Muscle layer of colon (tissue), 2 donors: ENCODE measurements around the gene FNDC5.

ENCODE experiments used
- H3K27ac ChIP-seq: one replicate; pipeline ENCODE4 v1.7.0; 2013; ENCODE audit warnings: low read depth, mild to moderate bottlenecking, low read length, moderate library complexity
- H3K27me3 ChIP-seq, 2 donors: one replicate each; pipeline ENCODE4 v1.7.0; 2013; ENCODE audit warnings: low read length in 2 of 2, mild to moderate bottlenecking in 2 of 2; ENCODE audit not compliant: insufficient read depth in 2 of 2, control insufficient read depth in 1 of 2
- H3K36me3 ChIP-seq: one replicate; pipeline ENCODE4 v1.7.0; 2013; ENCODE audit warnings: mild to moderate bottlenecking, low read length; ENCODE audit not compliant: insufficient read depth
- H3K4me1 ChIP-seq: one replicate; pipeline ENCODE4 v1.7.0; 2013; ENCODE audit warnings: mild to moderate bottlenecking, low read length; ENCODE audit not compliant: insufficient read depth
- H3K4me3 ChIP-seq, 2 donors: one replicate each; pipeline ENCODE4 v1.7.0; 2013; ENCODE audit warnings: low read length in 2 of 2, low read depth in 1 of 2, mild to moderate bottlenecking in 1 of 2, moderate library complexity in 1 of 2
- H3K9ac ChIP-seq: one replicate; pipeline ENCODE4 v1.7.0; 2013; ENCODE audit warnings: low read length
- H3K9me3 ChIP-seq: one replicate; pipeline ENCODE4 v1.7.0; 2013; ENCODE audit warnings: mild to moderate bottlenecking, low read length
- donor health status: abdominal sarcoma.
- donor health status: Adenocarcinoma of cecum.

FNDC5 gene

GRCh38 chr1:32855861-32856617 is 14.7 kb downstream of the FNDC5 start:
- Histone ChIP-seq H3K36me3 (peaks cover 55% of the 10 kb centered on the region), H3K27ac (no peak overlapping the region), H3K4me1 (no peaks in the 10 kb centered on the region), H3K9ac (no peak overlapping the region), H3K9me3 (no peaks in the 10 kb centered on the region), H3K27me3 (no peaks in the 10 kb centered on the region), H3K4me3 (no peak overlapping the region)

GRCh38 chr1:32848354-32849063 is 22.2 kb downstream of the FNDC5 start:
- H3K4me3 ChIP-seq: no peak overlapping the region
- H3K9ac ChIP-seq: no peak overlapping the region
- no peaks in the 10 kb centered on the region for H3K9me3 ChIP-seq
- H3K36me3 ChIP-seq: peaks cover 9% of the 10 kb centered on the region
- no peak overlapping the region for H3K27ac ChIP-seq
- H3K4me1 ChIP-seq: no peaks in the 10 kb centered on the region
- no peaks in the 10 kb centered on the region for H3K27me3 ChIP-seq

- no peaks in the 10 kb centered on the region for H3K27me3 ChIP-seq
- no peak overlapping the region for H3K9ac ChIP-seq
- H3K9me3 ChIP-seq: no peaks in the 10 kb centered on the region
- no peak overlapping the region for H3K27ac ChIP-seq
- no peaks in the 10 kb centered on the region for H3K4me1 ChIP-seq
- H3K36me3 ChIP-seq: peaks cover 53% of the 10 kb centered on the region
- no peak overlapping the region for H3K4me3 ChIP-seq
Observed at GRCh38 chr1:32831878-32832277, 38.8 kb downstream of the FNDC5 start.

- Histone ChIP-seq H3K9ac (no peak overlapping the region), H3K27ac (no peak overlapping the region), H3K36me3 (peaks cover 64% of the 10 kb centered on the region), H3K9me3 (no peaks in the 10 kb centered on the region), H3K4me3 (no peak overlapping the region), H3K4me1 (no peaks in the 10 kb centered on the region), H3K27me3 (no peaks in the 10 kb centered on the region)
Observed at GRCh38 chr1:32830092-32830852, 40.4 kb downstream of the FNDC5 start.

- no peak overlapping the region for H3K27ac ChIP-seq
- H3K9me3 ChIP-seq: no peaks in the 10 kb centered on the region
- H3K27me3 ChIP-seq: no peaks in the 10 kb centered on the region
- H3K9ac ChIP-seq: no peak overlapping the region
- H3K4me1 ChIP-seq: no peaks in the 10 kb centered on the region
- H3K4me3 ChIP-seq: no peak overlapping the region
- H3K36me3 ChIP-seq: peaks cover 60% of the 10 kb centered on the region
Observed at GRCh38 chr1:32828341-32828740, 42.4 kb downstream of the FNDC5 start.

- Histone ChIP-seq H3K9me3 (no peaks in the 10 kb centered on the region), H3K27me3 (no peaks in the 10 kb centered on the region), H3K4me1 (no peaks in the 10 kb centered on the region), H3K36me3 (peaks cover 41% of the 10 kb centered on the region), H3K4me3 (no peak overlapping the region), H3K27ac (no peak overlapping the region), H3K9ac (no peak overlapping the region)
Observed at GRCh38 chr1:32825181-32825580, 45.5 kb downstream of the FNDC5 start.

- peak overlapping the region; percentile 88 to 99 for H3K4me3 ChIP-seq
- no peaks in the 10 kb centered on the region for H3K27me3 ChIP-seq
- peaks cover 35% of the 10 kb centered on the region for H3K4me1 ChIP-seq
- no peaks in the 10 kb centered on the region for H3K9me3 ChIP-seq
- peak overlapping the region; percentile 34 for H3K9ac ChIP-seq
- no peaks in the 10 kb centered on the region for H3K36me3 ChIP-seq
- H3K27ac ChIP-seq: peak overlapping the region; percentile 100
Observed at GRCh38 chr1:32818804-32819541, 51.7 kb downstream of the FNDC5 start.

- H3K36me3 ChIP-seq: no peaks in the 10 kb centered on the region
Observed at GRCh38 chr1:32817815-32818786, 52.6 kb downstream of the FNDC5 start.

GRCh38 chr1:32817159-32817814 is 53.4 kb downstream of the FNDC5 start, which contains the start of the genes S100PBP and YARS1:
Gene S100PBP (plus strand): TSS chr1:32817653. CDS start chr1:32826100, 8,447 bp downstream.
Gene YARS1 (minus strand): TSS chr1:32817358. CDS start chr1:32817244, 114 bp downstream.
- Histone ChIP-seq H3K4me1 (peaks cover 35% of the 10 kb centered on the region), H3K4me3 (peak within 1 kb of the TSS; percentile 88 to 99), H3K27me3 (no peaks in the 10 kb centered on the region), H3K9ac (peak within 1 kb of the TSS; percentile 88), H3K27ac (peak within 1 kb of the TSS; percentile 100), H3K36me3 (no peaks in the 10 kb centered on the region), H3K9me3 (no peaks in the 10 kb centered on the region)

More at GRCh38 chr1:32817815-32818786, 52.6 kb downstream of the FNDC5 start:
- Histone ChIP-seq H3K27me3 (no peaks in the 10 kb centered on the region), H3K9me3 (no peaks in the 10 kb centered on the region), H3K4me3 (peak overlapping the region; percentile 88 to 99), H3K27ac (peak overlapping the region; percentile 100), H3K4me1 (peaks cover 35% of the 10 kb centered on the region), H3K9ac (peak overlapping the region; percentile 34)
